K562 (cell line): ENCODE measurements around the gene NCOA3. TPM values are rescaled to one million over a fixed set of nuclear protein-coding genes. Genes with fewer than 3 reads are reported as not detected.
A peak's percentile ranks its signal among the peaks of the same experiment; 100 is the strongest.

Experiments
- CEBPB ChIP-seq: fragments of 450-650 bp; IDR thresholded peaks from 2 replicates; pipeline ENCODE4 v1.6.1; 2016; ENCODE audit warnings: missing genetic modification characterization, missing compliant biosample characterization
- CXXC5 ChIP-seq: fragments of 250-450 bp; sonication (Bioruptor Pico); IDR thresholded peaks from 2 replicates; pipeline ENCODE4 v1.8.0; 2022; ENCODE audit warnings: inconsistent platforms, mild to moderate bottlenecking, moderate library complexity
- EHMT2 ChIP-seq: fragments of 450-650 bp; IDR thresholded peaks from 2 replicates; pipeline ENCODE4 v1.6.1; 2018; ENCODE audit warnings: antibody characterized with exemption
- STAT5B ChIP-seq: fragments of 250-450 bp; sonication (Bioruptor Pico); IDR thresholded peaks from 2 replicates; pipeline ENCODE4 v1.8.0; 2021; ENCODE audit warnings: mild to moderate bottlenecking, inconsistent platforms
- ZNF3 ChIP-seq: fragments of 250-450 bp; sonication (Bioruptor Pico); IDR thresholded peaks from 2 replicates; pipeline ENCODE4 v1.5.0; 2021; ENCODE audit warnings: mild to moderate bottlenecking, moderate library complexity
- ZNF696 ChIP-seq: fragments of 250-450 bp; sonication (Bioruptor Pico); conservative IDR thresholded peaks from 2 replicates; pipeline ENCODE4 v1.4.0; 2020; ENCODE audit warnings: mild to moderate bottlenecking, moderate library complexity
- polyA plus RNA-seq, 8 experiments: library from polyadenylated mRNA; depleted of rRNA in 4 of 8; stranded (reverse) in 5 of 8; unstranded in 3 of 8; fragments of >200 nt; fragmentation: Nextera tagmentation in 2 of 8; fragmentation: Illumina TruSeq in 1 of 8; extraction: Ambion mirVana in 2 of 8; extraction: Trizol in 1 of 8; gene quantifications; 2 replicates each; pipeline versions ENCODE4 v1.2.1 to v1.2.3, GENCODE V29; 2011 to 2014; ENCODE audit warnings: inconsistent platforms in 1 of 8, missing spikeins in 1 of 8
- total RNA-seq, 7 experiments: library from RNA; depleted of rRNA in 6 of 7; stranded (reverse); fragments of >200 nt in 6 of 7; fragmentation: Illumina TruSeq in 2 of 7; extraction: Trizol in 2 of 7; gene quantifications; 2 replicates each; pipeline versions ENCODE4 v1.2.1 to v1.2.3, GENCODE V29; 2011 to 2021; ENCODE audit warnings: low replicate concordance in 1 of 7
- TF ChIP-seq, protein P1 (sequence below), 2 experiments: IDR thresholded peaks; 2 replicates each; pipeline ENCODE4 v1.6.1; 2012; ENCODE audit warnings: improper control_type of control experiment in 2 of 2, low read depth in 2 of 2, low read length in 2 of 2, borderline replicate concordance in 1 of 2
- TF ChIP-seq, protein P2 (sequence below): fragments of 450-650 bp; formaldehyde crosslinking; conservative IDR thresholded peaks from 2 replicates; pipeline ENCODE4 v1.4.0; 2022; ENCODE audit warnings: mild to moderate bottlenecking, missing genetic modification characterization
- TF ChIP-seq, protein P3 (sequence below), 3 experiments: fragments of 200-800 bp in 1 of 3; fragments of 250-450 bp in 1 of 3; fragments of 450-650 bp in 1 of 3; sonication (Bioruptor Pico) in 1 of 3; sonication (Bioruptor generic) in 1 of 3; formaldehyde crosslinking in 1 of 3; IDR thresholded peaks; 2 replicates each; pipeline versions ENCODE4 v1.6.1 to v1.8.0; 2016 to 2022; ENCODE audit warnings: mild to moderate bottlenecking in 2 of 3, missing genetic modification characterization in 2 of 3, missing compliant biosample characterization in 1 of 3, moderate library complexity in 1 of 3
- TF ChIP-seq, protein P4 (sequence below), 2 experiments: IDR thresholded peaks in 1 of 2; conservative IDR thresholded peaks in 1 of 2; 2 replicates each; pipeline ENCODE4 v1.6.1; 2016; ENCODE audit warnings: low read depth in 2 of 2, mild to moderate bottlenecking in 1 of 2, missing compliant biosample characterization in 1 of 2, missing genetic modification characterization in 1 of 2, moderate library complexity in 1 of 2

NCOA3 gene
- total and polyA plus RNA-seq, 9 of the 15 experiments (the other 6 are each of a cell fraction or from before 2014, with no cell fraction given), result 3.2 to 24.3 (median 14.4) TPM

DNA sequence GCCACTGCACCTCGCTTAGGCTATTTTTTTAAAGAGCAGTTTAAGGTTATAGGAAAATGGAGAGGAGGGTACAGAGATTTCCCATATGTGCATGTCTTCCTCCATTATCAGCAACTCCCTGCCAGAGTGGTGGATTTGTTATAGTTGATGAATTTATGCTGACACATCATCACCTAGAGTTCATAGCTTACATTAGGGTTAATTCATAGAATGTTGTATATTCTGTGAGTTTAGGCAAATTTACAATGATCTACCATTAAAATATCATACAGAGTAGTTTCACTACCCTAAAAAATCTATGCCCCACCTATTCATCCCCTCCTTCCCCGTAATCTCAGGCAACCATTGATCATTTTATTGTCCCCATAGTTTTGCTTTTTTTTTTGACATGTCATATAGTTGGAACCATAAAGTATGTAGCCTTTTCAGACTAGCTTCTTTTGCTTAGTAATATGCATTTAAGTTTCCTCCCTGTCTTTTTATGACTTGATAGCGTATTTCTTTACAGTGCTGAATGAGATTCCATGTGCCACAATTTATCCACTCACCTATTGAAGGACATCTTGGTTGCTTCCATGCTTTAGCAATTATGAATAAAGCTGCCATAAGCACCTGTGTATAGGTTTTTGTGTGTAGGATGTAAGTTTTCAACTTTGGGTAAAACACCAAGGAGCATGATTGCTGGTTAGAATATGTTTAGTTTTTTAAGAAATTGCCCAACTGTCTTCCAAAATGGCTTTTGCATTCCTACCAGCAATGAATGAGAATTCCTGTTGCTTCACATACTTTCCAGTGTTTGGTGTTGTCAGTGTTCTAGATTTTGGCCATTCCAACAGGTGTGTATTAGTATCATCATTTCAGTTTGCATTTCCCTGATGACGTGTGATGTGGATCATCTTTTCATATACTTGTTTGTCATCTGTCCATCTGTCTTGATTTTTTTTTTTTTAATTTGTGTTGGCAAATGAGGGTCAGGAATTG is 60.2 kb downstream of the NCOA3 start (continued):
- TF ChIP-seq, protein P1, sequence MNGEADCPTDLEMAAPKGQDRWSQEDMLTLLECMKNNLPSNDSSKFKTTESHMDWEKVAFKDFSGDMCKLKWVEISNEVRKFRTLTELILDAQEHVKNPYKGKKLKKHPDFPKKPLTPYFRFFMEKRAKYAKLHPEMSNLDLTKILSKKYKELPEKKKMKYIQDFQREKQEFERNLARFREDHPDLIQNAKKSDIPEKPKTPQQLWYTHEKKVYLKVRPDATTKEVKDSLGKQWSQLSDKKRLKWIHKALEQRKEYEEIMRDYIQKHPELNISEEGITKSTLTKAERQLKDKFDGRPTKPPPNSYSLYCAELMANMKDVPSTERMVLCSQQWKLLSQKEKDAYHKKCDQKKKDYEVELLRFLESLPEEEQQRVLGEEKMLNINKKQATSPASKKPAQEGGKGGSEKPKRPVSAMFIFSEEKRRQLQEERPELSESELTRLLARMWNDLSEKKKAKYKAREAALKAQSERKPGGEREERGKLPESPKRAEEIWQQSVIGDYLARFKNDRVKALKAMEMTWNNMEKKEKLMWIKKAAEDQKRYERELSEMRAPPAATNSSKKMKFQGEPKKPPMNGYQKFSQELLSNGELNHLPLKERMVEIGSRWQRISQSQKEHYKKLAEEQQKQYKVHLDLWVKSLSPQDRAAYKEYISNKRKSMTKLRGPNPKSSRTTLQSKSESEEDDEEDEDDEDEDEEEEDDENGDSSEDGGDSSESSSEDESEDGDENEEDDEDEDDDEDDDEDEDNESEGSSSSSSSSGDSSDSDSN (IDR thresholded peaks at IDR 0.05; ENCODE audit: borderline replicate concordance in 1 of 2, low read depth in 2 of 2, low read length in 2 of 2), result no peak
- TF ChIP-seq, protein P2, sequence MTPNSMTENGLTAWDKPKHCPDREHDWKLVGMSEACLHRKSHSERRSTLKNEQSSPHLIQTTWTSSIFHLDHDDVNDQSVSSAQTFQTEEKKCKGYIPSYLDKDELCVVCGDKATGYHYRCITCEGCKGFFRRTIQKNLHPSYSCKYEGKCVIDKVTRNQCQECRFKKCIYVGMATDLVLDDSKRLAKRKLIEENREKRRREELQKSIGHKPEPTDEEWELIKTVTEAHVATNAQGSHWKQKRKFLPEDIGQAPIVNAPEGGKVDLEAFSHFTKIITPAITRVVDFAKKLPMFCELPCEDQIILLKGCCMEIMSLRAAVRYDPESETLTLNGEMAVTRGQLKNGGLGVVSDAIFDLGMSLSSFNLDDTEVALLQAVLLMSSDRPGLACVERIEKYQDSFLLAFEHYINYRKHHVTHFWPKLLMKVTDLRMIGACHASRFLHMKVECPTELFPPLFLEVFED (CRISPR knock-in tag), result no peak
- no peak for TF ChIP-seq STAT5B (CRISPR knock-in tag)
- TF ChIP-seq EHMT2, result no peak
- no peak for TF ChIP-seq ZNF3 (CRISPR knock-in tag)
- TF ChIP-seq, protein P3, sequence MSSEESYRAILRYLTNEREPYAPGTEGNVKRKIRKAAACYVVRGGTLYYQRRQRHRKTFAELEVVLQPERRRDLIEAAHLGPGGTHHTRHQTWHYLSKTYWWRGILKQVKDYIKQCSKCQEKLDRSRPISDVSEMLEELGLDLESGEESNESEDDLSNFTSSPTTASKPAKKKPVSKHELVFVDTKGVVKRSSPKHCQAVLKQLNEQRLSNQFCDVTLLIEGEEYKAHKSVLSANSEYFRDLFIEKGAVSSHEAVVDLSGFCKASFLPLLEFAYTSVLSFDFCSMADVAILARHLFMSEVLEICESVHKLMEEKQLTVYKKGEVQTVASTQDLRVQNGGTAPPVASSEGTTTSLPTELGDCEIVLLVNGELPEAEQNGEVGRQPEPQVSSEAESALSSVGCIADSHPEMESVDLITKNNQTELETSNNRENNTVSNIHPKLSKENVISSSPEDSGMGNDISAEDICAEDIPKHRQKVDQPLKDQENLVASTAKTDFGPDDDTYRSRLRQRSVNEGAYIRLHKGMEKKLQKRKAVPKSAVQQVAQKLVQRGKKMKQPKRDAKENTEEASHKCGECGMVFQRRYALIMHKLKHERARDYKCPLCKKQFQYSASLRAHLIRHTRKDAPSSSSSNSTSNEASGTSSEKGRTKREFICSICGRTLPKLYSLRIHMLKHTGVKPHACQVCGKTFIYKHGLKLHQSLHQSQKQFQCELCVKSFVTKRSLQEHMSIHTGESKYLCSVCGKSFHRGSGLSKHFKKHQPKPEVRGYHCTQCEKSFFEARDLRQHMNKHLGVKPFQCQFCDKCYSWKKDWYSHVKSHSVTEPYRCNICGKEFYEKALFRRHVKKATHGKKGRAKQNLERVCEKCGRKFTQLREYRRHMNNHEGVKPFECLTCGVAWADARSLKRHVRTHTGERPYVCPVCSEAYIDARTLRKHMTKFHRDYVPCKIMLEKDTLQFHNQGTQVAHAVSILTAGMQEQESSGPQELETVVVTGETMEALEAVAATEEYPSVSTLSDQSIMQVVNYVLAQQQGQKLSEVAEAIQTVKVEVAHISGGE (CRISPR knock-in tag; IDR thresholded peaks at IDR 0.05), result peak in 1 of 3 experiments; percentile 86; a peak in 2 of 6 replicates
- no peak for TF ChIP-seq ZNF696 (CRISPR knock-in tag)
- TF ChIP-seq, protein P4, sequence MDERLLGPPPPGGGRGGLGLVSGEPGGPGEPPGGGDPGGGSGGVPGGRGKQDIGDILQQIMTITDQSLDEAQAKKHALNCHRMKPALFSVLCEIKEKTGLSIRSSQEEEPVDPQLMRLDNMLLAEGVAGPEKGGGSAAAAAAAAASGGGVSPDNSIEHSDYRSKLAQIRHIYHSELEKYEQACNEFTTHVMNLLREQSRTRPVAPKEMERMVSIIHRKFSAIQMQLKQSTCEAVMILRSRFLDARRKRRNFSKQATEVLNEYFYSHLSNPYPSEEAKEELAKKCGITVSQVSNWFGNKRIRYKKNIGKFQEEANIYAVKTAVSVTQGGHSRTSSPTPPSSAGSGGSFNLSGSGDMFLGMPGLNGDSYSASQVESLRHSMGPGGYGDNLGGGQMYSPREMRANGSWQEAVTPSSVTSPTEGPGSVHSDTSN (CRISPR knock-in tag; IDR thresholded peaks at IDR 0.05; ENCODE audit: low read depth), result no peak
- TF ChIP-seq, protein P4 (tag; conservative IDR thresholded peaks at IDR 0.05; ENCODE audit: low read depth), result 0 out of 2 replicates have a peak, but pooled peaks have one; percentile 31
- no peak for TF ChIP-seq CXXC5 (CRISPR knock-in tag)
- no peak for TF ChIP-seq CEBPB (tag)
